Measurements from ENCODE around the gene BABAM2.

DNA sequence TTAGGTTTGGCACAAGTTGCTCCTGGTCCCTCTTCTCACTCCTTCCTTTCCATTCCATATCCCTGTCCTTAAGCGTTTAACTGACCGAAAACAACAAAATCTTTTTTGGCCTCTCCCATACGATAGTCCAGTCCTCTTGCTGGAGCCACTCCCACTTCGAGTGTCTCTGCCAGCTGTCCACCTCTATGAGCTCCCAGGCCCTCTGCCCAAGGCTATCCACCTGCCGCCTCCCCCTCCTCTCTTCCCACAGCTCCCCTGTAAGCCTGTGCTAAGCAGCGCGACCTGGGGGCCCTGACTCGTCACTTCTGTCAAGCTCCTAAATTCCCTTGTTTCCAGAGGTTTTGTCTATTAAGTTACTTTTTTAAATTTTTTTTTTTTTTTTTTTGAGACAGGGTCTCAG, 455.1 kb downstream of the BABAM2 start:
- TF ChIP-seq, protein P1, sequence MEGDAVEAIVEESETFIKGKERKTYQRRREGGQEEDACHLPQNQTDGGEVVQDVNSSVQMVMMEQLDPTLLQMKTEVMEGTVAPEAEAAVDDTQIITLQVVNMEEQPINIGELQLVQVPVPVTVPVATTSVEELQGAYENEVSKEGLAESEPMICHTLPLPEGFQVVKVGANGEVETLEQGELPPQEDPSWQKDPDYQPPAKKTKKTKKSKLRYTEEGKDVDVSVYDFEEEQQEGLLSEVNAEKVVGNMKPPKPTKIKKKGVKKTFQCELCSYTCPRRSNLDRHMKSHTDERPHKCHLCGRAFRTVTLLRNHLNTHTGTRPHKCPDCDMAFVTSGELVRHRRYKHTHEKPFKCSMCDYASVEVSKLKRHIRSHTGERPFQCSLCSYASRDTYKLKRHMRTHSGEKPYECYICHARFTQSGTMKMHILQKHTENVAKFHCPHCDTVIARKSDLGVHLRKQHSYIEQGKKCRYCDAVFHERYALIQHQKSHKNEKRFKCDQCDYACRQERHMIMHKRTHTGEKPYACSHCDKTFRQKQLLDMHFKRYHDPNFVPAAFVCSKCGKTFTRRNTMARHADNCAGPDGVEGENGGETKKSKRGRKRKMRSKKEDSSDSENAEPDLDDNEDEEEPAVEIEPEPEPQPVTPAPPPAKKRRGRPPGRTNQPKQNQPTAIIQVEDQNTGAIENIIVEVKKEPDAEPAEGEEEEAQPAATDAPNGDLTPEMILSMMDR (IDR thresholded peaks at IDR 0.05 in 2 of 3, conservative IDR thresholded peaks at IDR 0.05 in 1 of 3; ENCODE audit: insufficient read depth in 2 of 3, low read depth in 1 of 3, low read length in 3 of 3) = no peak
- TF ChIP-seq SRSF7 (optimal IDR thresholded peaks at IDR 0.05; ENCODE audit: low read depth, low read length) (no peak), ZNF318 (IDR thresholded peaks at IDR 0.05; ENCODE audit: borderline replicate concordance in 1 of 2, low read depth in 1 of 2) (no peak)
